ENCODE measurements around the gene HMSD. TPM values are rescaled to one million over a fixed set of nuclear protein-coding genes. Genes with fewer than 3 reads are reported as not detected.

Gene HMSD
- total and polyA plus RNA-seq, 5 donors from 2014 or later = not detected

- no peak overlapping the region for H3K4me3 Mint-ChIP-seq
- H3K9me3 Mint-ChIP-seq = no peaks in the 10 kb centered on the region
- H3K4me1 Mint-ChIP-seq = no peaks in the 10 kb centered on the region
- no peak overlapping the region for H3K4me3 ChIP-seq (ENCODE audit: low read depth, low read length)
- DNase-seq (no peak), ATAC-seq (ENCODE audit: low read depth in 2 of 2) (no peak)
- H3K27ac Mint-ChIP-seq = no peak overlapping the region
- peaks cover 12% of the 10 kb centered on the region for H3K27me3 ChIP-seq (ENCODE audit: control insufficient read depth, insufficient read depth, low read length)
- no peaks in the 10 kb centered on the region for H3K4me1 ChIP-seq (ENCODE audit: control insufficient read depth, insufficient read depth, low read length, poor library complexity, severe bottlenecking)
- no peak overlapping the region for H3K27ac ChIP-seq (ENCODE audit: insufficient read depth, low read length, poor library complexity, severe bottlenecking)
- H3K36me3 ChIP-seq (ENCODE audit: control insufficient read depth, insufficient read depth, low read length) = no peaks in the 10 kb centered on the region
- no peaks in the 10 kb centered on the region for H3K9me3 ChIP-seq (ENCODE audit: control insufficient read depth in 2 of 2, low read length in 2 of 2)
- no peaks in the 10 kb centered on the region for H3K36me3 Mint-ChIP-seq
- peaks cover 24% of the 10 kb centered on the region for H3K27me3 Mint-ChIP-seq
Measured at GRCh38 chr18:63961435-63961980, 12.4 kb downstream of the HMSD start.

- Mint-ChIP-seq H3K9me3 (no peaks in the 10 kb centered on the region), H3K4me3 (no peak overlapping the region), H3K27ac (no peak overlapping the region), H3K27me3 (peaks cover 18% of the 10 kb centered on the region), H3K4me1 (no peaks in the 10 kb centered on the region), H3K36me3 (no peaks in the 10 kb centered on the region)
- Histone ChIP-seq H3K9me3 (ENCODE audit: control insufficient read depth in 2 of 2, low read length in 2 of 2) (no peaks in the 10 kb centered on the region), H3K4me3 (ENCODE audit: low read depth, low read length) (no peak overlapping the region), H3K27me3 (ENCODE audit: control insufficient read depth, insufficient read depth, low read length) (peaks cover 8% of the 10 kb centered on the region), H3K4me1 (ENCODE audit: control insufficient read depth, insufficient read depth, low read length, poor library complexity, severe bottlenecking) (no peaks in the 10 kb centered on the region), H3K36me3 (ENCODE audit: control insufficient read depth, insufficient read depth, low read length) (no peaks in the 10 kb centered on the region), H3K27ac (ENCODE audit: insufficient read depth, low read length, poor library complexity, severe bottlenecking) (no peak overlapping the region)
- DNase-seq = no peak
- no peak for ATAC-seq (ENCODE audit: low read depth in 2 of 2)
Measured at GRCh38 chr18:63962137-63962536, 13.0 kb downstream of the HMSD start.

GRCh38 chr18:63963615-63964256 is 14.6 kb downstream of the HMSD start:
- Histone ChIP-seq H3K27ac (ENCODE audit: insufficient read depth, low read length, poor library complexity, severe bottlenecking) (no peak overlapping the region), H3K27me3 (ENCODE audit: control insufficient read depth, insufficient read depth, low read length) (peaks cover 6% of the 10 kb centered on the region), H3K9me3 (ENCODE audit: control insufficient read depth in 2 of 2, low read length in 2 of 2) (no peaks in the 10 kb centered on the region), H3K4me1 (ENCODE audit: control insufficient read depth, insufficient read depth, low read length, poor library complexity, severe bottlenecking) (no peaks in the 10 kb centered on the region), H3K36me3 (ENCODE audit: control insufficient read depth, insufficient read depth, low read length) (no peaks in the 10 kb centered on the region), H3K4me3 (ENCODE audit: low read depth, low read length) (no peak overlapping the region)
- Mint-ChIP-seq H3K9me3 (no peaks in the 10 kb centered on the region), H3K36me3 (no peaks in the 10 kb centered on the region), H3K27me3 (peaks cover 18% of the 10 kb centered on the region), H3K4me1 (no peaks in the 10 kb centered on the region), H3K27ac (no peak overlapping the region), H3K4me3 (peak overlapping the region in 1 of 4 donors; percentile 42)
- DNase-seq (peak; percentile 33 to 76 (median 65)), ATAC-seq (ENCODE audit: low read depth in 2 of 2) (peak; percentile 72 to 82)

- no peak overlapping the region for H3K4me3 ChIP-seq (ENCODE audit: low read depth, low read length)
- H3K36me3 Mint-ChIP-seq = no peaks in the 10 kb centered on the region
- peaks cover 11% of the 10 kb centered on the region for H3K27me3 Mint-ChIP-seq
Measured at GRCh38 chr18:63964908-63965307, 15.8 kb downstream of the HMSD start.

GRCh38 chr18:63965716-63966330 is 16.7 kb downstream of the HMSD start:
- Mint-ChIP-seq H3K36me3 (no peaks in the 10 kb centered on the region), H3K27ac (no peak overlapping the region), H3K4me1 (peaks cover 9 to 15% (median 13%) of the 10 kb centered on the region in 4 donors), H3K9me3 (no peaks in the 10 kb centered on the region), H3K27me3 (peaks cover 11% of the 10 kb centered on the region), H3K4me3 (no peak overlapping the region)
- ATAC-seq (ENCODE audit: low read depth in 2 of 2) (no peak), DNase-seq (no peak)
- H3K36me3 ChIP-seq (ENCODE audit: control insufficient read depth, insufficient read depth, low read length) = no peaks in the 10 kb centered on the region
- H3K27ac ChIP-seq (ENCODE audit: insufficient read depth, low read length, poor library complexity, severe bottlenecking) = no peak overlapping the region
- H3K4me1 ChIP-seq (ENCODE audit: control insufficient read depth, insufficient read depth, low read length, poor library complexity, severe bottlenecking) = peaks cover 7% of the 10 kb centered on the region
- no peak overlapping the region for H3K4me3 ChIP-seq (ENCODE audit: low read depth, low read length)
- peaks cover 3% of the 10 kb centered on the region for H3K27me3 ChIP-seq (ENCODE audit: control insufficient read depth, insufficient read depth, low read length)
- no peaks in the 10 kb centered on the region for H3K9me3 ChIP-seq (ENCODE audit: control insufficient read depth in 2 of 2, low read length in 2 of 2)

More at GRCh38 chr18:63964908-63965307, 15.8 kb downstream of the HMSD start:
- ATAC-seq (ENCODE audit: low read depth in 2 of 2) (no peak), DNase-seq (no peak)
- Mint-ChIP-seq H3K4me3 (no peak overlapping the region), H3K4me1 (peaks cover 8 to 11% (median 10%) of the 10 kb centered on the region in 4 donors), H3K9me3 (no peaks in the 10 kb centered on the region), H3K27ac (no peak overlapping the region)
- Histone ChIP-seq H3K27ac (ENCODE audit: insufficient read depth, low read length, poor library complexity, severe bottlenecking) (no peak overlapping the region), H3K27me3 (ENCODE audit: control insufficient read depth, insufficient read depth, low read length) (peaks cover 3% of the 10 kb centered on the region), H3K9me3 (ENCODE audit: control insufficient read depth in 2 of 2, low read length in 2 of 2) (no peaks in the 10 kb centered on the region), H3K36me3 (ENCODE audit: control insufficient read depth, insufficient read depth, low read length) (no peaks in the 10 kb centered on the region), H3K4me1 (ENCODE audit: control insufficient read depth, insufficient read depth, low read length, poor library complexity, severe bottlenecking) (peaks cover 5% of the 10 kb centered on the region)

- Mint-ChIP-seq H3K36me3 (no peaks in the 10 kb centered on the region), H3K4me1 (peaks cover 13 to 42% (median 24%) of the 10 kb centered on the region in 4 donors), H3K4me3 (peak within 1 kb of the TSS; percentile 94 to 99 (median 96)), H3K27ac (peak within 1 kb of the TSS; percentile 96 to 97 (median 97)), H3K27me3 (no peaks in the 10 kb centered on the region), H3K9me3 (no peaks in the 10 kb centered on the region)
- ATAC-seq (ENCODE audit: low read depth in 2 of 2) (peak; percentile 93 to 94), DNase-seq (peak; percentile 74 to 89 (median 77))
- Histone ChIP-seq H3K36me3 (ENCODE audit: control insufficient read depth, insufficient read depth, low read length) (no peaks in the 10 kb centered on the region), H3K9me3 (ENCODE audit: control insufficient read depth in 2 of 2, low read length in 2 of 2) (no peaks in the 10 kb centered on the region), H3K27ac (ENCODE audit: insufficient read depth, low read length, poor library complexity, severe bottlenecking) (peak within 1 kb of the TSS; percentile 89), H3K27me3 (ENCODE audit: control insufficient read depth, insufficient read depth, low read length) (peaks cover 3% of the 10 kb centered on the region), H3K4me1 (ENCODE audit: control insufficient read depth, insufficient read depth, low read length, poor library complexity, severe bottlenecking) (peaks cover 10% of the 10 kb centered on the region), H3K4me3 (ENCODE audit: low read depth, low read length) (peak within 1 kb of the TSS; percentile 80)
Measured at GRCh38 chr18:63969942-63970808, 21.1 kb downstream of the HMSD start, which contains the start of gene SERPINB8. Gene SERPINB8, plus strand, starts transcription at chr18:63970081. Its CDS starts 8,228 bp downstream, at chr18:63978309.

- Histone ChIP-seq H3K4me3 (ENCODE audit: low read depth, low read length) (peak overlapping the region; percentile 80), H3K27ac (ENCODE audit: insufficient read depth, low read length, poor library complexity, severe bottlenecking) (peak overlapping the region; percentile 89), H3K9me3 (ENCODE audit: control insufficient read depth in 2 of 2, low read length in 2 of 2) (no peaks in the 10 kb centered on the region), H3K27me3 (ENCODE audit: control insufficient read depth, insufficient read depth, low read length) (peaks cover 1% of the 10 kb centered on the region), H3K4me1 (ENCODE audit: control insufficient read depth, insufficient read depth, low read length, poor library complexity, severe bottlenecking) (peaks cover 10% of the 10 kb centered on the region), H3K36me3 (ENCODE audit: control insufficient read depth, insufficient read depth, low read length) (no peaks in the 10 kb centered on the region)
- peak overlapping the region; percentile 94 to 99 (median 96) for H3K4me3 Mint-ChIP-seq
- peak overlapping the region; percentile 93 to 97 (median 97) for H3K27ac Mint-ChIP-seq
- no peaks in the 10 kb centered on the region for H3K36me3 Mint-ChIP-seq
- ATAC-seq (ENCODE audit: low read depth in 2 of 2) = no peak
- H3K27me3 Mint-ChIP-seq = no peaks in the 10 kb centered on the region
- H3K4me1 Mint-ChIP-seq = peaks cover 13 to 42% (median 25%) of the 10 kb centered on the region in 4 donors
- no peaks in the 10 kb centered on the region for H3K9me3 Mint-ChIP-seq
- DNase-seq = no peak
Measured at GRCh38 chr18:63970809-63971205, 21.7 kb downstream of the HMSD start.
